CD4-positive, alpha-beta T cell treated with Interleukin-21 for 1 hour (primary cell): Measurements from ENCODE around the gene TMC2.

Experiments
- DNase-seq: peaks from one replicate; pipeline ENCODE4 v3.0.0-alpha.2; 2020

The TMC2 gene

GRCh38 chr20:2595076-2595475 lies 58.7 kb downstream of the TMC2 start:
- no peak for DNase-seq

- no peak for DNase-seq
Measured at GRCh38 chr20:2596673-2597279, 60.4 kb downstream of the TMC2 start.

GRCh38 chr20:2599288-2600006 lies 63.1 kb downstream of the TMC2 start:
- no peak for DNase-seq

- DNase-seq, result no peak
Measured at GRCh38 chr20:2602046-2602735, 65.8 kb downstream of the TMC2 start.

GRCh38 chr20:2602746-2603145 lies 66.4 kb downstream of the TMC2 start:
- no peak for DNase-seq

GRCh38 chr20:2603816-2604505 lies 67.6 kb downstream of the TMC2 start:
- no peak for DNase-seq

GRCh38 chr20:2604506-2604835 lies 68.1 kb downstream of the TMC2 start:
- no peak for DNase-seq

GRCh38 chr20:2606507-2607006 lies 70.2 kb downstream of the TMC2 start:
- no peak for DNase-seq

GRCh38 chr20:2610326-2610725 lies 74.0 kb downstream of the TMC2 start:
- no peak for DNase-seq

GRCh38 chr20:2610941-2611720 lies 74.8 kb downstream of the TMC2 start:
- DNase-seq, result no peak

- DNase-seq, result no peak
Measured at GRCh38 chr20:2612073-2612472, 75.7 kb downstream of the TMC2 start.

- DNase-seq, result no peak
Measured at GRCh38 chr20:2616634-2617033, 80.3 kb downstream of the TMC2 start.

- DNase-seq, result no peak
Measured at GRCh38 chr20:2617099-2617714, 80.8 kb downstream of the TMC2 start.

- no peak for DNase-seq
Measured at GRCh38 chr20:2618815-2619214, 82.4 kb downstream of the TMC2 start.

- no peak for DNase-seq
Measured at GRCh38 chr20:2619337-2619736, 83.0 kb downstream of the TMC2 start.

GRCh38 chr20:2619961-2620595 lies 83.7 kb downstream of the TMC2 start:
- DNase-seq, result no peak

GRCh38 chr20:2624190-2624589 lies 87.8 kb downstream of the TMC2 start:
- no peak for DNase-seq

GRCh38 chr20:2625062-2625461 lies 88.7 kb downstream of the TMC2 start:
- DNase-seq, result no peak

- no peak for DNase-seq
Measured at GRCh38 chr20:2626853-2627541, 90.6 kb downstream of the TMC2 start.

- no peak for DNase-seq
Measured at GRCh38 chr20:2631228-2631627, 94.9 kb downstream of the TMC2 start.

GRCh38 chr20:2633381-2633780 lies 97.0 kb downstream of the TMC2 start:
- no peak for DNase-seq
